SU-DHL-6 (cell line): ENCODE results near the gene PRRC1.

ENCODE experiments used
- H2AFZ ChIP-seq: fragments of 200-600 bp; sonication (generic); 2 replicates; pipeline ENCODE4 v1.6.1; 2014; ENCODE audit warnings: low read depth, mild to moderate bottlenecking, moderate library complexity, mixed read lengths, antibody characterized with exemption, low read length; ENCODE audit not compliant: severe bottlenecking
- H3F3A ChIP-seq: fragments of 200-600 bp; shearing (Covaris generic); 2 replicates; pipeline ENCODE4 v1.6.0; 2016; ENCODE audit warnings: antibody characterized with exemption, mild to moderate bottlenecking; ENCODE audit not compliant: insufficient read depth
- H3K27ac ChIP-seq: fragments of 200-600 bp; sonication (generic); 2 replicates; pipeline ENCODE4 v1.5.1; 2016; ENCODE audit warnings: low read depth, mild to moderate bottlenecking, low read length, moderate library complexity, mixed read lengths
- H3K27me3 ChIP-seq: fragments of 200-600 bp; sonication (generic), shearing (Covaris generic); 2 replicates; pipeline ENCODE4 v1.6.0; 2014; ENCODE audit warnings: mild to moderate bottlenecking, low read length
- H3K36me3 ChIP-seq: fragments of 200-600 bp; sonication (generic); 2 replicates; pipeline ENCODE4 v1.6.1; 2014; ENCODE audit warnings: mild to moderate bottlenecking, low read length, mixed read lengths
- H3K4me2 ChIP-seq: fragments of 300-600, 200-600 bp; shearing (Covaris generic), sonication (generic); 2 replicates; pipeline ENCODE4 v1.6.0; 2014; ENCODE audit warnings: low read length, low read depth, mild to moderate bottlenecking; ENCODE audit not compliant: poor library complexity, severe bottlenecking
- H3K4me3 ChIP-seq: fragments of 200-600 bp; sonication (generic); 2 replicates; pipeline ENCODE4 v1.5.1; 2014; ENCODE audit warnings: antibody characterized with exemption, low read length, mild to moderate bottlenecking, mixed read lengths; ENCODE audit not compliant: insufficient read depth, poor library complexity, severe bottlenecking
- H3K79me2 ChIP-seq: fragments of 200-600 bp; sonication (generic); 2 replicates; pipeline ENCODE4 v1.6.1; 2014; ENCODE audit warnings: mild to moderate bottlenecking, low read length, moderate library complexity; ENCODE audit not compliant: insufficient read depth
- H3K9ac ChIP-seq: fragments of 200-600 bp; sonication (generic); 2 replicates; pipeline ENCODE4 v1.7.0; 2014; ENCODE audit warnings: mild to moderate bottlenecking, low read length
- H3K9me2 ChIP-seq: fragments of 200-600 bp; sonication (generic); replicated peaks from 2 replicates; pipeline ENCODE4 v1.6.1; 2014; ENCODE audit warnings: low read length; ENCODE audit not compliant: insufficient read depth
- H3K9me3 ChIP-seq: fragments of 200-600 bp; sonication (generic); 2 replicates; pipeline ENCODE4 v1.6.1; 2014; ENCODE audit warnings: low read length, mixed read lengths; ENCODE audit not compliant: insufficient read depth
- H4K20me1 ChIP-seq: fragments of 200-600 bp; sonication (generic); 2 replicates; pipeline ENCODE4 v1.6.1; 2014; ENCODE audit warnings: low read depth, mild to moderate bottlenecking, antibody characterized with exemption, low read length, moderate library complexity, mixed read lengths
- CTCF ChIP-seq: fragments of 200-600 bp; sonication (generic); IDR thresholded peaks from one replicate; pipeline ENCODE4 v1.5.1; 2017; ENCODE audit warnings: antibody characterized with exemption, mild to moderate bottlenecking, low read length, moderate library complexity; ENCODE audit not compliant: insufficient read depth, poor library complexity, severe bottlenecking
- EZH2phosphoT487 ChIP-seq: fragments of 200-600 bp; sonication (generic), shearing (Covaris generic); conservative IDR thresholded peaks from 2 replicates; pipeline ENCODE4 v1.6.1; 2018; ENCODE audit warnings: mild to moderate bottlenecking, antibody characterized with exemption, low read length, moderate library complexity, mixed read lengths

PRRC1 gene

GRCh38 chr5:127577458-127577857 is 60.0 kb downstream of the PRRC1 start:
- no peaks in the 10 kb centered on the region for H3K36me3 ChIP-seq
- H2AFZ ChIP-seq: no peak overlapping the region
- H3K9me3 ChIP-seq: no peaks in the 10 kb centered on the region
- no peak overlapping the region for H3K9ac ChIP-seq
- H3K9me2 ChIP-seq: no peaks in the 10 kb centered on the region
- H3K79me2 ChIP-seq: no peaks in the 10 kb centered on the region
- H4K20me1 ChIP-seq: no peaks in the 10 kb centered on the region
- no peaks in the 10 kb centered on the region for H3F3A ChIP-seq
- no peaks in the 10 kb centered on the region for H3K27me3 ChIP-seq
- no peak overlapping the region for H3K4me2 ChIP-seq
- TF ChIP-seq EZH2phosphoT487 (no peak), CTCF (no peak)
- no peak overlapping the region for H3K4me3 ChIP-seq
- H3K27ac ChIP-seq: no peak overlapping the region

GRCh38 chr5:127580731-127581130 is 63.3 kb downstream of the PRRC1 start:
- no peaks in the 10 kb centered on the region for H3F3A ChIP-seq
- H3K4me2 ChIP-seq: no peak overlapping the region
- H3K4me3 ChIP-seq: no peak overlapping the region
- H3K36me3 ChIP-seq: no peaks in the 10 kb centered on the region
- no peak overlapping the region for H3K27ac ChIP-seq
- TF ChIP-seq EZH2phosphoT487 (no peak), CTCF (no peak)
- no peaks in the 10 kb centered on the region for H3K9me3 ChIP-seq
- no peaks in the 10 kb centered on the region for H4K20me1 ChIP-seq
- no peak overlapping the region for H2AFZ ChIP-seq
- no peak overlapping the region for H3K9ac ChIP-seq
- H3K27me3 ChIP-seq: no peaks in the 10 kb centered on the region
- no peaks in the 10 kb centered on the region for H3K9me2 ChIP-seq
- H3K79me2 ChIP-seq: no peaks in the 10 kb centered on the region

- Histone ChIP-seq H3K27ac (no peak overlapping the region), H3K27me3 (no peaks in the 10 kb centered on the region), H3K9me3 (no peaks in the 10 kb centered on the region), H2AFZ (no peak overlapping the region), H3K4me3 (no peak overlapping the region), H3F3A (no peaks in the 10 kb centered on the region), H3K36me3 (no peaks in the 10 kb centered on the region), H3K4me2 (no peak overlapping the region), H3K9me2 (no peaks in the 10 kb centered on the region), H3K9ac (no peak overlapping the region), H4K20me1 (no peaks in the 10 kb centered on the region), H3K79me2 (no peaks in the 10 kb centered on the region)
- no peak for TF ChIP-seq EZH2phosphoT487
- TF ChIP-seq CTCF: no peak
These were observed 64.0 kb downstream of the PRRC1 start for GRCh38 chr5:127581450-127581849.
